Brain microvascular endothelial cell (primary cell): ENCODE measurements around the gene CDPF1.

Experiments used
- DNase-seq: peaks from one replicate; pipeline ENCODE4 v3.0.0-alpha.2; 2020
- H3K27ac ChIP-seq: fragments of 250-450 bp; sonication (Bioruptor Pico); 2 replicates; pipeline ENCODE4 v1.5.1; 2020; ENCODE audit warnings: mild to moderate bottlenecking, moderate library complexity
- H3K27me3 ChIP-seq: fragments of 250-450 bp; sonication (Bioruptor Pico); replicated peaks from 2 replicates; pipeline ENCODE4 v1.5.1; 2020; ENCODE audit warnings: mild to moderate bottlenecking
- H3K36me3 ChIP-seq: fragments of 250-450 bp; sonication (Bioruptor Pico); replicated peaks from 2 replicates; pipeline ENCODE4 v1.5.1; 2020; ENCODE audit warnings: mild to moderate bottlenecking
- H3K4me3 ChIP-seq: 2 replicates; pipeline ENCODE4 v1.5.1; 2011; ENCODE audit warnings: low read depth, mild to moderate bottlenecking, control low read depth, low read length, moderate library complexity
- CTCF ChIP-seq: IDR thresholded peaks from 2 replicates; pipeline ENCODE4 v1.5.1; 2011; ENCODE audit warnings: low read depth, mild to moderate bottlenecking, moderate library complexity, low read length, control low read depth, inconsistent platforms; ENCODE audit errors: missing control alignments
- in situ Hi-C: cut with HindIII; loops from 2 replicates; pipeline ENCODE4 v1.10.0; 2017; ENCODE audit warnings: low sequenced_read_pairs, low pct_ligation_motif_present

Gene CDPF1

GRCh38 chr22:46276563-46276962 is 26.5 kb upstream of the CDPF1 start:
- H3K4me3 ChIP-seq: no peak overlapping the region
- H3K27ac ChIP-seq: no peak overlapping the region
- no peak for TF ChIP-seq CTCF
- no peak for DNase-seq
- in situ Hi-C loops: no loop called here
- no peaks in the 10 kb centered on the region for H3K27me3 ChIP-seq
- H3K36me3 ChIP-seq: peaks cover 56% of the 10 kb centered on the region

GRCh38 chr22:46275455-46276122 is 25.5 kb upstream of the CDPF1 start:
- TF ChIP-seq CTCF: no peak
- no peak for DNase-seq
- no peak overlapping the region for H3K27ac ChIP-seq
- H3K4me3 ChIP-seq: no peak overlapping the region
- peaks cover 54% of the 10 kb centered on the region for H3K36me3 ChIP-seq
- H3K27me3 ChIP-seq: no peaks in the 10 kb centered on the region
- in situ Hi-C loops: no loop called here

- H3K27ac ChIP-seq: no peak overlapping the region
- TF ChIP-seq CTCF: no peak
- H3K36me3 ChIP-seq: peaks cover 43% of the 10 kb centered on the region
- DNase-seq: no peak
- in situ Hi-C loops: no loop called here
- no peak overlapping the region for H3K4me3 ChIP-seq
- no peaks in the 10 kb centered on the region for H3K27me3 ChIP-seq
Observed at GRCh38 chr22:46274381-46274780, 24.3 kb upstream of the CDPF1 start.

GRCh38 chr22:46273432-46274148 is 23.5 kb upstream of the CDPF1 start:
- no peak for DNase-seq
- peaks cover 36% of the 10 kb centered on the region for H3K36me3 ChIP-seq
- no peak overlapping the region for H3K27ac ChIP-seq
- in situ Hi-C loops: no loop called here
- no peak overlapping the region for H3K4me3 ChIP-seq
- H3K27me3 ChIP-seq: no peaks in the 10 kb centered on the region
- no peak for TF ChIP-seq CTCF

GRCh38 chr22:46272762-46273431 is 22.8 kb upstream of the CDPF1 start:
- no peak for TF ChIP-seq CTCF
- H3K36me3 ChIP-seq: peaks cover 30% of the 10 kb centered on the region
- DNase-seq: no peak
- H3K4me3 ChIP-seq: no peak overlapping the region
- H3K27me3 ChIP-seq: no peaks in the 10 kb centered on the region
- H3K27ac ChIP-seq: no peak overlapping the region
- in situ Hi-C loops: no loop called here
